ENCODE results near the gene NDUFC2.

DNA sequence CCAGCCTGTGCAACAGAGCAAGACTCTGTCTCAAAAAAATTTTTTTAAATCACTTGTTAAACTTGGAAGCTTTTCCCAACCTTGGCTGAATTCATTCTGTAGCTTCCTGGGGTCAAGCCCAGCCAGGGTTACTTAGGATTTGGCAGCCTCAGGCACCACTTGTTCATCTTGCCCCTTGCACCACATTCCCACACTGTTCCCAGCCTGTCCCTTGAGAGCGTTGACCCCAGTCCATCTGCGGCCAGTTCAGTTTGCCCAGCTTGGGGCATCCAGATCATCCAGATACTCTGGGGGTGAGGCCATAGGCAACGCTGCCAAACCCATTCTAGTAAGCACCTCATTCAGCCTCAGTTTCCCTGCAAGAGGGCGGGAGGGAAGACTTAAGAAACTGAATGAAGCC, 24.7 kb downstream of the NDUFC2 start:
- TF ChIP-seq, protein P1, sequence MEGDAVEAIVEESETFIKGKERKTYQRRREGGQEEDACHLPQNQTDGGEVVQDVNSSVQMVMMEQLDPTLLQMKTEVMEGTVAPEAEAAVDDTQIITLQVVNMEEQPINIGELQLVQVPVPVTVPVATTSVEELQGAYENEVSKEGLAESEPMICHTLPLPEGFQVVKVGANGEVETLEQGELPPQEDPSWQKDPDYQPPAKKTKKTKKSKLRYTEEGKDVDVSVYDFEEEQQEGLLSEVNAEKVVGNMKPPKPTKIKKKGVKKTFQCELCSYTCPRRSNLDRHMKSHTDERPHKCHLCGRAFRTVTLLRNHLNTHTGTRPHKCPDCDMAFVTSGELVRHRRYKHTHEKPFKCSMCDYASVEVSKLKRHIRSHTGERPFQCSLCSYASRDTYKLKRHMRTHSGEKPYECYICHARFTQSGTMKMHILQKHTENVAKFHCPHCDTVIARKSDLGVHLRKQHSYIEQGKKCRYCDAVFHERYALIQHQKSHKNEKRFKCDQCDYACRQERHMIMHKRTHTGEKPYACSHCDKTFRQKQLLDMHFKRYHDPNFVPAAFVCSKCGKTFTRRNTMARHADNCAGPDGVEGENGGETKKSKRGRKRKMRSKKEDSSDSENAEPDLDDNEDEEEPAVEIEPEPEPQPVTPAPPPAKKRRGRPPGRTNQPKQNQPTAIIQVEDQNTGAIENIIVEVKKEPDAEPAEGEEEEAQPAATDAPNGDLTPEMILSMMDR (IDR thresholded peaks at IDR 0.05; ENCODE audit: low read length) = no peak
- TF ChIP-seq EZH2 (IDR thresholded peaks at IDR 0.05; ENCODE audit: borderline replicate concordance, low read length) = no peak
